ENCODE measurements around the gene FAM76B.
A peak's percentile ranks its signal among the peaks of the same experiment; 100 is the strongest.
"Not testable (repeated sequence)": the region's sequence is repeated elsewhere in the genome, so short reads cannot be mapped to it uniquely, and the experiment has no call there.

The FAM76B gene

GRCh38 chr11:95789506-95790122 is at the start of gene FAM76B:
Gene FAM76B, minus strand, starts transcription at chr11:95789782. Its CDS starts 304 bp downstream, at chr11:95789478.
- peak; percentile 96 for DNase-seq (ENCODE audit: low read depth)

GRCh38 chr11:95835768-95836488 is 46.3 kb upstream of the FAM76B start:
- DNase-seq (ENCODE audit: low read depth), result peak; percentile 16

GRCh38 chr11:95835351-95835750 is 45.8 kb upstream of the FAM76B start:
- no peak for DNase-seq (ENCODE audit: low read depth)

- no peak for DNase-seq (ENCODE audit: low read depth)
Observed at GRCh38 chr11:95833378-95833777, 43.8 kb upstream of the FAM76B start.

- DNase-seq (ENCODE audit: low read depth), result no peak
Observed at GRCh38 chr11:95832763-95833162, 43.2 kb upstream of the FAM76B start.

GRCh38 chr11:95831198-95831883 is 41.8 kb upstream of the FAM76B start:
- no peak for DNase-seq (ENCODE audit: low read depth)

- DNase-seq (ENCODE audit: low read depth), result no peak
Observed at GRCh38 chr11:95829580-95830259, 40.1 kb upstream of the FAM76B start.

GRCh38 chr11:95827696-95828095 is 38.1 kb upstream of the FAM76B start:
- no peak for DNase-seq (ENCODE audit: low read depth)

GRCh38 chr11:95821640-95822039 is 32.1 kb upstream of the FAM76B start:
- DNase-seq (ENCODE audit: low read depth), result no peak

- no peak for DNase-seq (ENCODE audit: low read depth)
Observed at GRCh38 chr11:95816037-95816436, 26.5 kb upstream of the FAM76B start.

- not testable (repeated sequence) for DNase-seq (ENCODE audit: low read depth)
Observed at GRCh38 chr11:95811052-95811451, 21.5 kb upstream of the FAM76B start.

GRCh38 chr11:95806464-95806863 is 16.9 kb upstream of the FAM76B start:
- not testable (repeated sequence) for DNase-seq (ENCODE audit: low read depth)

GRCh38 chr11:95805869-95806268 is 16.3 kb upstream of the FAM76B start:
- DNase-seq (ENCODE audit: low read depth), result no peak

- no peak for DNase-seq (ENCODE audit: low read depth)
Observed at GRCh38 chr11:95803973-95804372, 14.4 kb upstream of the FAM76B start.

- DNase-seq (ENCODE audit: low read depth), result no peak
Observed at GRCh38 chr11:95802806-95803205, 13.2 kb upstream of the FAM76B start.

GRCh38 chr11:95800438-95800837 is 10.9 kb upstream of the FAM76B start:
- no peak for DNase-seq (ENCODE audit: low read depth)

- no peak for DNase-seq (ENCODE audit: low read depth)
Observed at GRCh38 chr11:95799546-95799945, 10.0 kb upstream of the FAM76B start.

- no peak for DNase-seq (ENCODE audit: low read depth)
Observed at GRCh38 chr11:95796501-95796900, 6.9 kb upstream of the FAM76B start.

GRCh38 chr11:95795627-95796295 is 6.2 kb upstream of the FAM76B start:
- no peak for DNase-seq (ENCODE audit: low read depth)

- DNase-seq (ENCODE audit: low read depth), result no peak
Observed at GRCh38 chr11:95794086-95794485, 4.5 kb upstream of the FAM76B start.

GRCh38 chr11:95793116-95793515 is 3.5 kb upstream of the FAM76B start:
- no peak for DNase-seq (ENCODE audit: low read depth)

- no peak for DNase-seq (ENCODE audit: low read depth)
Observed at GRCh38 chr11:95792700-95793099, 3.1 kb upstream of the FAM76B start.
